H1 (cell line): Measurements from ENCODE around the gene GAPDH.

Experiments used
- ATF2 ChIP-seq: IDR thresholded peaks from 2 replicates; pipeline ENCODE4 v1.6.1; 2012; ENCODE audit warnings: low read length, inconsistent platforms
- CTCF ChIP-seq, 3 experiments: IDR thresholded peaks; 1 replicate in 2 of 3; 2 replicates in 1 of 3; pipeline versions ENCODE4 v1.5.1 to v1.6.1; 2011; ENCODE audit warnings: low read length in 3 of 3, mild to moderate bottlenecking in 3 of 3, inconsistent platforms in 2 of 3, low read depth in 1 of 3, moderate library complexity in 1 of 3; ENCODE audit not compliant: insufficient read depth in 1 of 3; ENCODE audit errors: control extremely low read depth in 1 of 3
- EP300 ChIP-seq, 2 experiments: IDR thresholded peaks; 1 replicate in 1 of 2; 2 replicates in 1 of 2; pipeline ENCODE4 v1.6.1; 2011 to 2012; ENCODE audit warnings: low read depth in 2 of 2, low read length in 2 of 2, mild to moderate bottlenecking in 2 of 2, borderline replicate concordance in 1 of 2, inconsistent platforms in 1 of 2, moderate library complexity in 1 of 2
- KDM1A ChIP-seq: fragments of 200-600, 300-600 bp; sonication (generic); IDR thresholded peaks from 2 replicates; pipeline ENCODE4 v1.7.1; 2016; ENCODE audit warnings: mild to moderate bottlenecking, low read length, borderline replicate concordance
- POLR2AphosphoS5 ChIP-seq: IDR thresholded peaks from 2 replicates; pipeline ENCODE4 v1.6.1; 2011; ENCODE audit warnings: low read depth, low read length
- TEAD4 ChIP-seq: IDR thresholded peaks from 2 replicates; pipeline ENCODE4 v1.6.1; 2012; ENCODE audit warnings: low read depth, low read length, inconsistent platforms, mixed read lengths

GRCh38 chr12:6574576-6575295, 40.4 kb downstream of the GAPDH start:
- no peak for TF ChIP-seq TEAD4
- TF ChIP-seq KDM1A = no peak
- TF ChIP-seq CTCF (IDR thresholded peaks at IDR 0.05; ENCODE audit: control extremely low read depth in 1 of 3, insufficient read depth in 1 of 3, low read depth in 1 of 3, low read length in 3 of 3) = no peak
- no peak for TF ChIP-seq EP300 (IDR thresholded peaks at IDR 0.05; ENCODE audit: borderline replicate concordance in 1 of 2, low read depth in 2 of 2, low read length in 2 of 2)
- no peak for TF ChIP-seq POLR2AphosphoS5
- no peak for TF ChIP-seq ATF2
